Skin epidermis (tissue), 12 donors: ENCODE measurements around the gene SUSD2.
A peak's percentile ranks its signal among the peaks of the same experiment; 100 is the strongest.
"Not testable (repeated sequence)": the region's sequence is repeated elsewhere in the genome, so short reads cannot be mapped to it uniquely, and the experiment has no call there.

Source experiments
- H3K27ac ChIP-seq, 21 experiments: fragments of 200-600 bp; sonication (generic) in 11 of 21; one replicate each; pipeline ENCODE4 v1.5.0; 2020; ENCODE audit warnings: mild to moderate bottlenecking in 3 of 21, inconsistent platforms in 2 of 21, moderate library complexity in 2 of 21
- H3K4me3 ChIP-seq, 7 experiments: fragments of 200-600 bp; sonication (generic) in 2 of 7; one replicate each; pipeline ENCODE4 v1.5.0; 2020; ENCODE audit warnings: inconsistent platforms in 2 of 7, mild to moderate bottlenecking in 2 of 7, moderate library complexity in 1 of 7

SUSD2 gene

GRCh38 chr22:24181088-24181995, at the start of gene SUSD2:
Gene SUSD2, plus strand, starts transcription at chr22:24181487. Its CDS starts 33 bp downstream, at chr22:24181520.
- H3K4me3 ChIP-seq = no peak within 1 kb of the TSS
- peak within 1 kb of the TSS in 7 of 21 experiments; percentile 1 to 54 (median 26) for H3K27ac ChIP-seq

- H3K27ac ChIP-seq = no peak overlapping the region
Observed at GRCh38 chr22:24133187-24133965, 47.9 kb upstream of the SUSD2 start.

GRCh38 chr22:24134090-24134846, 47.0 kb upstream of the SUSD2 start:
- no peak overlapping the region for H3K4me3 ChIP-seq
- no peak overlapping the region for H3K27ac ChIP-seq

More at GRCh38 chr22:24133187-24133965, 47.9 kb upstream of the SUSD2 start:
- H3K4me3 ChIP-seq = no peak overlapping the region

- not testable (repeated sequence) for H3K4me3 ChIP-seq, H3K27ac ChIP-seq
Observed at GRCh38 chr22:24136533-24136932, 44.8 kb upstream of the SUSD2 start.

GRCh38 chr22:24137595-24137994, 43.7 kb upstream of the SUSD2 start:
- Histone ChIP-seq H3K4me3 (no peak overlapping the region), H3K27ac (peak overlapping the region in 1 of 21 experiments; percentile 3)

GRCh38 chr22:24138649-24139420, 42.5 kb upstream of the SUSD2 start:
- H3K27ac ChIP-seq = no peak overlapping the region
- H3K4me3 ChIP-seq = no peak overlapping the region

- peak overlapping the region in 9 of 21 experiments; percentile 14 to 48 (median 25) for H3K27ac ChIP-seq
- no peak overlapping the region for H3K4me3 ChIP-seq
Observed at GRCh38 chr22:24140357-24140756, 40.9 kb upstream of the SUSD2 start.

- Histone ChIP-seq H3K4me3 (no peak overlapping the region), H3K27ac (peak overlapping the region in 10 of 21 experiments; percentile 3 to 58 (median 22))
Observed at GRCh38 chr22:24141586-24141985, 39.7 kb upstream of the SUSD2 start.

- H3K4me3 ChIP-seq = no peak overlapping the region
- H3K27ac ChIP-seq = peak overlapping the region in 8 of 21 experiments; percentile 2 to 45 (median 20)
Observed at GRCh38 chr22:24142241-24142640, 39.0 kb upstream of the SUSD2 start.

GRCh38 chr22:24142831-24143230, 38.5 kb upstream of the SUSD2 start:
- Histone ChIP-seq H3K27ac (peak overlapping the region in 2 of 21 experiments; percentile 9 to 15), H3K4me3 (no peak overlapping the region)

- peak overlapping the region in 4 of 21 experiments; percentile 10 to 76 (median 33) for H3K27ac ChIP-seq
- H3K4me3 ChIP-seq = no peak overlapping the region
Observed at GRCh38 chr22:24144056-24144777, 37.1 kb upstream of the SUSD2 start.

- Histone ChIP-seq H3K27ac (peak overlapping the region in 8 of 21 experiments; percentile 9 to 81 (median 52)), H3K4me3 (no peak overlapping the region)
Observed at GRCh38 chr22:24144778-24145085, 36.6 kb upstream of the SUSD2 start.

GRCh38 chr22:24145446-24146193, 35.7 kb upstream of the SUSD2 start:
- Histone ChIP-seq H3K27ac (peak overlapping the region in 20 of 21 experiments; percentile 9 to 81 (median 67)), H3K4me3 (no peak overlapping the region)

- H3K27ac ChIP-seq = peak overlapping the region in 20 of 21 experiments; percentile 24 to 81 (median 68)
- H3K4me3 ChIP-seq = no peak overlapping the region
Observed at GRCh38 chr22:24146194-24146616, 35.1 kb upstream of the SUSD2 start.

- Histone ChIP-seq H3K4me3 (no peak overlapping the region), H3K27ac (peak overlapping the region in 18 of 21 experiments; percentile 24 to 81 (median 69))
Observed at GRCh38 chr22:24146791-24147353, 34.4 kb upstream of the SUSD2 start.

GRCh38 chr22:24147666-24148065, 33.6 kb upstream of the SUSD2 start:
- H3K27ac ChIP-seq = peak overlapping the region in 17 of 21 experiments; percentile 1 to 81 (median 60)

More at GRCh38 chr22:24147666-24148065, 33.6 kb upstream of the SUSD2 start:
- no peak overlapping the region for H3K4me3 ChIP-seq
